ENCODE results near the gene CFAP92.
"Not testable (repeated sequence)": the region's sequence is repeated elsewhere in the genome, so short reads cannot be mapped to it uniquely, and the experiment has no call there.

CFAP92 gene

DNA sequence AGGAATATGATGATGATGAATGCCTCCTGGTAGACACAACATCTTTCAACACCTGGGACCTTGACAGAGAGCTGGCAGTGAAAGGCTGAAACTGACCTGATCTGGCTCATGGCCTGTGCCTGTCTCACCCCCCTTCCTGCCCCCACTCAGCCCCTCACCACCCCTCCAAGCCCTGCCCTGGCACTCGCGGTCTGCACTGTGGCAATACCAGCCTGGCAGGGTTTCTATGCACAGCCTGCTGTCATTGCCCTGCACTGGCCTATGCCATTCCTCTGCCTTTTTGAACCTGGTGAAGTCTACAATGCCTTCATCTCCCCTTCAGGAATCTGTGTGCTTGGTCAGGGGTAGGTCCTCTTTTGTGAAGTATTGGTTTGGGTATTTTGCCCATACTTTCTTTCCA, 58.0 kb downstream of the CFAP92 start:
- DNase-seq = no peak

GRCh38 chr3:128933922-128934253, 60.0 kb downstream of the CFAP92 start:
- no peak for DNase-seq

DNA sequence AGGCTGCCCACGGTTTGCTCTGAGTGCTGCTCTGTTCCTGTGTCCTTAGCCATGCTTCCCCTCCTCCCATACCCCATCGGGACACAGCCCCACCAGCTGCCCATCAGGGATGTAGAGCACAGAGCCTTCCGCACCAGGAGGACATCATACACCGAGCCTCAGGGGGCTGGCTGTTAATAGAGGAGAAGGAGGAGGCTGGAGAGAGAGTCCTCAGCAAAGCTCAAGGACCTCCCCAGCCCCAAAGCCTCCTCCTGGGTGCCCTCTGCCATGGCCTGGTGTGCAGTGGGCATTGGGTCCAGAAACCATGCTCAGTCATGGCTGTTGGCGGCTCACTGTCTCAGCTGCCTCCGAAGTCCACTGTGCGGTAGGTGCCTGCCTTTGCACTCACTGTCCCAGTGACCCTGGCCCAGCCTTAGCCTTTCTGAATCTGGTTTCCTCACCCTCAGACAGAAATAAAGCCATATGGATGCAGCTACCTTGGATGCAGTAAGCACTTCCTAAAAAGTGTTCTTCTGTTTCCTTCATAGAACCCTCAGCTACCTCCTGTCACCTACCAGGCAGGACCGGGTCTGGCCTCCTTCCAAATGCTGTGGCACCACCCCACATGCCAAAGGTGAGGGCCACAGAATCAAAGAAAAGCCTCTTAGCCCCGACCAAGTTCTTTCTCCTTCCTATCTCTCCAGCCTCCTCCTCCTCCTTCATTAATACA, 60.5 kb downstream of the CFAP92 start:
- DNase-seq = no peak

- no peak for DNase-seq
Measured at GRCh38 chr3:128932516-128933212, 61.2 kb downstream of the CFAP92 start.

DNA sequence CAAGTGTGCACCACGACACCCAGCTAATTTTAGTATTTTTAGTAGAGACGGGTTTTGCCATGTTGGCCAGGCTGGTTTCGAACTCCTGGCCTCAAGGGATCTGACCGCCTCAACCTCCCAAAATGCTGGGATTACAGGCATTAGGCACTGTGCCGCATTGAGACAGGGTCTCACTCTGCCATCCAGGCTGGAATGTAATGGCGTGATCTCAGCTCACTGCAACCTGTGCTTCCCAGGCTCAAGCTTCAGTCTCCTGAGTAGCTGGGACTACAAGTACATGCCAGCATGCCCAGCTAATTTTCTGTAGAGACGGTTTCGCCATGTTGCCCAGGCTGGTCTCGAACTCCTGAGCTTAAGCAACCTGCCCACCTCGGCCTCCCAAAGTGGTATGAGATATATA, 62.8 kb downstream of the CFAP92 start:
- no peak for DNase-seq

DNA sequence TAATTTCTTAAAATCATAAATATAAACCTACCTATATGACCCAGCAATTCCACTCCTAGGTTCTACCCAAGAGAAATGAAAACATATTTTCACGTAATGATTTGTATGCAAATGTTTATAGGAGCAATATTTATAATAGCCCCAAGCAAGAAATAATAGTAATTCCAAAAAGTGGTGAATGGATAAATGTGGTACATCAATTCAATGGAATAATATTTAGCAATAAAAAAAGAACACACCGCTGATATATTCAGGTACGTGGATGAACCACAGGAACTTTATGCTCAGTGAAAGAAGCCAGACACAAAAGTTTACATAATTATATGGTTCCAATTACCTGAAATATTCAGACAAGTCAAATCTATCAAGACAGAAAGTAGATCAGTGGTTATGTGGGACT, 64.5 kb downstream of the CFAP92 start:
- DNase-seq = no peak

DNA sequence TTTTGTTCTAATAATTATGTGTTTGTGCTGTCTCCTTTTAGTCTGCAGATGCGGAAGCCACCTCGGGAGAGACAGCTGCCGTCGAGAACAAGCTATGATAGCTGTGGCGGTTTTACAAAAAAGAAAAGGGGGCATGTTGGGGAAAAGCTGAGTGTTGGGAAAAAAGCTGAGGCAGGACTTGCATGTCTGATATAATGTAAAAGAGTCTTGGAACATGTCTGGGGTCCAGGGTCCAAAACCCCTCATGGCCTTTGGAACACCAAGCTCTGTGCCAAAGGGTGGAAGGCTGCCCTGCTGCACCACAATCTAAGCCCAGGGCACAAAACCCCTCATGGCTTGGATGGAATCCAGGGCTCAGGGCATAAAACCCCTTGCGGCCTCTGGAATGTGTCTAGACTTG, 69.9 kb downstream of the CFAP92 start:
- not testable (repeated sequence) for DNase-seq

GRCh38 chr3:128923576-128923975, 70.3 kb downstream of the CFAP92 start:
- no peak for DNase-seq

DNA sequence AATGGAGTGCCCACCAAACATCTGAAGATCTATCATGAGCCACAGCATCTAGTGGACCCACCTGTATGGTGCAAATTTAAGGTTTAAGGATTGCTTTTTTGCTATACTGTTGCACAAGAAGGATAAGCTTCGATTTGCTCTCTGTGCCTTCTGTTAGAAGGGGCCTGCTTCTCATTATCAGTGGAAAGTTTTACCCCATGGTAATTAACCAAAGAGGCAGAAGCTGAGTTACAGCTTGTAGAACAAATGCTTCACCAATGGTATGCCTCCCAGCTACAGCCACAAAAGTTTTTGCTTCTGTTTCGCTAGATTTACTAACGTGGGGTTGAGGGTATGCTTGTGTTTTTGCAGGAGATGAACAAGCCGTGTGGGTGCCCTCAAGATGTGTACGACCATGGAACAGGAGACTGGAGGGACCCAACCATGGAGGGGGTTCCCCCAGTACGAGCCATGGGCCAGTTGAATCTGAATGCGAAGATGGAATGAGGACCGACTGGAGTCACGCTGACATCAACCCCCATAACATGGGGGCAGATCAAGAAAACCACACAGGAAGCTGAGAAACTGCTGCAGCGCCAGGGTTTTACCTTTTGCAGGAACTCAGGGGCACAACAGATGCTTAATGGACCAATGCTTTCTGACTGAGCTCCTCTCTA, 70.9 kb downstream of the CFAP92 start:
- DNase-seq = peak; percentile 36 to 43

DNA sequence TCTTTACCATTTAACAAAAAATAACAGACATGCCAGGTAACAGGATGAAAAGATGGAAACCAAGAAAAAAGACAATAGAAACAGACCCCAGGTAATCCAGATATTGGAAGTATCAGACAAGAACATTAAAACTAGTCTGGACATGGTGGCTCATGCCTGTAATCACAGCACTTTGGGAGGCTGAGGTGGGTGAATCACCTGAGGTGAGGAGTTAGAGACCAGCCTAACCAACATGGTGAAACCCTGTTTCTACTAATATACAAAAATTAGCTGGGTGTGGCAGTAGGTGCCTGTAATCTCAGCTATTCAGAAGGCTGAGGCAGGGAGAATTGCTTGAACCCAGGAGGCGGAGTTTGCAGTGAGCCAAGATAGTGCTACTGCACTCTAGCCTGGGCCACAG, 73.9 kb downstream of the CFAP92 start:
- no peak for DNase-seq

DNA sequence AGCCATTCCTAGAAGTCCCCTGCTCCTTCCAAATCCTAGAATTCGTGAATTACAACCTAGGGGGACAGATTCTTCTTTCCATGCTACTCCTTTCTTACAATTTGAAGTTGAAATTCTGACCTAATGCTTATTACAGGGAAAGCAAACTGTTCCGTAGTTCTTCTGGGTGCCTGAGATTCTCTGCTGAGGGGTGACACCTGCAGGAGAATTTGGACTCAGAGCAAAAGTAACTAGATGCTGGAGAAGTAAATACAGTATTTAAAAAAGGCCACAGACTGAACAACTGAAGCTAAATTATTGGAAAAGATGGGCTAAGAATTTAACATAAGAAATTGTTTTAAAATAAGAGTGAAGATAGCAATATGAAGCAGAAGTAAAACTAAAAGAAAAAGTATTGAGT, 76.6 kb downstream of the CFAP92 start:
- no peak for DNase-seq

DNA sequence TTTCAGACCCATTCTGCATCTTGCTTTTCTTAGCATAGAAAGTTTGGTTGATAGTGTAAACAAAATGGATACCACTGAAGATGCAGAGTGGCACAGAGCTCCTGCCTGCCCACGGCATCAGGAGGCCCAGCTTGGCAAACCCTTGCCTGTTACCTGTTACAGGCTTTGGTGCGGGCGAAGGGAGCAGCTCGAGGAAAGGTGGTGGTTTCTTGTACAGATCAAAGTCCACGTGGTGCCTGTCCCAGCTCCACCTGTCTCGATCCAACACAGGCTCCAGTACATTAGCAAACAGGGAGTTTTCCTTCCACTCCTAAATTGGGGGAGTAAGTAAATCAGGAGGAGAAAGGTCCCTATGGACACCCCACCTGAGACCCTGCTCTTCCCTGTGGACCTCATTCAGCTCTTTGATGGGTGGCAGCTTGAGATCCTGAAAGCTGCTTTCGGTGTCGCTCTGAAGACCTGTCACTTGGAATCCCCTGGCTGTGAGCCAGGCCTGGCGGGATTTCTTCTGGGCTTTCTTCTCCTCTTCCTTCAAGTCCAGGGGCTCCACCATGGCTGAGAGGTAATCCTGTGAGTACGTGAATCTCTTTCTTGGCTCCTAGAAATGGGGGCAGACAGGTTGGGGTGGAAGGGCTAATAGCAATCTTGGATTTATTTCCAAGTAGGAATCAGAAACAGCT, 78.8 kb downstream of the CFAP92 start:
- no peak for DNase-seq

DNA sequence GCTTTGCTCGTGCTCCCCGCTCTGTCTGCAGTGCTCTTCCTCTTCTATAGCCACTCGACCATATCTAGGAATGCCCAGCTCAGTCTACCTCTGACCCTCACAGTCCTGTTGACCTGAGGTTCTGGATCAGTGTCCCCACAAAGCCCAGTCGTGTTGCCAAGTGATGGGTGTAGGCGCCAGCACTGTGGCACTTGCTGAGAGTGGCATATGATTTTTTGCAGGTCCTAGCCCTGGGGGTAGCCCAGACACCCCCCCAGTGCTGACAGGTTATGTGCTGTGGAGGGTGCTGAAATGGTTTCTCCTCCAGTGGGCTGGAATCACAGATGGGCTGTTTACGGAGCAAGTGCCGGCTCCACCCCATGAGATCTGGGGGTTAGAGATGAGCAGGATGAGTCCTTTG, 82.0 kb downstream of the CFAP92 start:
- no peak for DNase-seq

DNA sequence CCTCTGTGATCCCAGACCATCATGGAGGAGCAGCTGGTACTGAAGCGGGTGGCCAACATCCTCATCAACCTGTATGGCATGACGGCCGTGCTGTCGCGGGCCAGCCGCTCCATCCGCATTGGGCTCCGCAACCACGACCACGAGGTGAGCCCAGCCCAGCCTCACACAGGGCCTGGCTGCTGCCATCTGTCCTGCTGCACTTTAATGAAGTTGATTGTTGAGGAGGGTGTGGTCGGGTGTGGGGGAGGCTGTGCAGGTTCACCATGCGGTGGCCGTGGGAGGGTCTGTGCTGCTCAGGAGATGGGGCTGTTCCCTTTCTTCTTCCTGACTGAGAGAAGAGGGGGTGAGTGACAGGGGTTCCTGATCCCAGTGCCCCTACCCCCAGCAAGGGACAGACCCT, 83.9 kb downstream of the CFAP92 start:
- no peak for DNase-seq

DNA sequence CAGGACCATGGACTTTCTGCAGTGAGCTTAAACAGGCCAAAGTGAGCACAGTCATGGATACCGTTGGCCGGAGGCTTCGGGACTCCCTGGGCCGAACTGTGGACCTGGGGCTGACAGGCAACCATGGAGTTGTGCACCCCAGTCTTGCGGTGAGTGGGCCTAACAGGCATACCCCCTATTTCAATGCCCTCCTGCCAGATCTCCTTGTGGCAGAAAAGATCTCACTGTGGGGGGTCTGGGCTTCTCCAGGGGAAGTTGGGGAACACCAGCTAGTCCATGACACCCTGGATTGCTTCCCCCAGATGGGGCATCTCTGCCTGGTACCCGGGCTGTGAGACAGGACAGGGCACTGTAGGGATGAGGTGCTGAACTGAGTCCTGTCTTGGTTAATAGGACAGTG, 84.9 kb downstream of the CFAP92 start:
- no peak for DNase-seq

DNA sequence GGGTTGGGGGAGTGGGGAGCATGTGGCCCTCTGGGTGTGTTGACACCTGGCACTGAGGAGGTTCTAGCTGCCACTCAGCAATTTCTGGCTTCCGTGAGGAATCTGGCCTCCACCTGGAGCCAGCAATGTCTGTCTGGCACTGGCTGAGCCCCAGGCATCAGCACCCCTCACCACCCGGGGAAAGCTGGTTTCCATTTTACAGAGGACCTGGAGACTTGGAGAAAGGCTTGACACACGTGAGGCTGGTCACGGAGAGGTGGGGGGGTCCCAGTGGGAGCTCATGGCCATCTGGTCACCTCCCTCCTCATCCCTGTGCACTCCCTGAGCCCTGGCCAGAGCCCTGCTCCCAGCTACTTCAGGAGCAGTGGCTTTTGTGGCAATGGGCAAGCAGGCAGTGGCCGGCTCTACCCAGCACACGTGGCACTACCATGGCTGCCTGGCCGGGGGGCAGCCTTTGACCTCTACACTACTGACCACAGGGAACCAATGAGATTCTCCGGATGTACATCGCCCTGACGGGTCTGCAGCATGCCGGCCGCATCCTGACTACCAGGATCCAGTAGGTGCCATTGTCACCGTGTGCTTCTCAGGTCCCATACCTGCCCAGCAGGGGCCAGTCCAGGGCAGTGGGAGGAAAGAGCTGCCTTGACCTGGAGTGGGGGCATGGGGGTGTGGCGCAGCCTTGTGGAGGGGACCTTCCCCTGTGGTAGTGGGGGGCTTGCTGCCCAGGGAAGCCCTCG, 86.0 kb downstream of the CFAP92 start:
- no peak for DNase-seq

DNA sequence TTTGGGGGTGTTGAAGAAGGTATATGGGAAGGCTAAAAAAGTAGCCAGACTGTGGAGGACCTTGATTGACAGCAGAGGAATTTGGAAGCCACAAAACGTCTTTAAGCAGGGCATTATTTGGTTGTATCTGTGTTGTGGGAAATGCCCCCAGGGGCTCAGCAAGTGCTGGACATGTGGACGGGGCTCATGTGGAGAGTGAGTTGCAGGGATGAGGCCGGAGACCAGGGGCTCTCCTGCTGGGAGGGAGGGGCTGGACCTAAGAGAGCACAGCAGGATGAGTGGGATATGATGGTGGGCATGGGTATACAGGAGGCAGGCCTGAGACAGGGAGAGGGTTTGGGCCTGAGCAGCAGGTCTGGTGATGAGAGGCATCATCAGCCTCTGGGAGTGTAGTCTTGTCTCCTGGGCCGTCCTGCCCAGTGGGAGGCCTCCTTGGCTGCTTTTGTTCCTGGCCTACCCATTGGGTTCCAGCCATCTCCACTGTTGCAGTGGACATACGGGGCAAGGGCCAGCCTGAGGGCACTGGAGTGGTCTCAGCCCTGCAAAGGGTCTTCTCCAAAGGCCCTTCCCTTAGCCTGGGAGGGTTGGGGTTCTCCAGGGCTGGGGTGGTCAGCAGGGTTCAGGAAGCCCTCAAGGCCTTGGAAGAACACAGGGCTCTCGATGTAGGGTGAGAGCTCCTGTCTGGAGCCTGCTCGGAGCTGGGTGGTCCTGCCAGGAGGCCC, 86.9 kb downstream of the CFAP92 start:
- DNase-seq = no peak

GRCh38 chr3:128906031-128906803, 87.7 kb downstream of the CFAP92 start:
- DNase-seq = no peak

DNA sequence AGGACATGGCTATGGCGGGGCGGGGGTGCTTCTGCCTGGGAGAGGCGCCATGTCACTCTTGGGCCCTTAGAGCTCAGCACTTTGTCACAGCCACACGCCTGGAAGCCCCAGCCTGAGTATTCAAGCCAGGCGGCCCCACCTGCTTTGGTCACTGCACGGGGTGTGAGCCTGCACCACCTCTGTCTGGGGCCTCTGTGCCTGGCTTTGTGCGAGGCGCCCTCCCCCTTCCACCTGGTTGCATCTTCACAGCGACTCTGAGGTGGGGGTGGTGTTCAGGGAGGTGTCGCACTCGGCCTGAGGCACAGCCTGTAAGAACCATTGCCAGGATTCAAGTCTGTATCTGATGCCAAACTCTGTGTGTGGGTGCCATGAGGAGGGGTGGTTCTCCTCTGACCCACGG, 90.4 kb downstream of the CFAP92 start:
- no peak for DNase-seq

- no peak for DNase-seq
Measured at GRCh38 chr3:128902426-128902825, 91.5 kb downstream of the CFAP92 start.

GRCh38 chr3:128895843-128896697, 97.8 kb downstream of the CFAP92 start:
- no peak for DNase-seq

Data from activated CD4-positive, alpha-beta T cell treated with anti-CD3 and anti-CD28 coated beads, Interleukin-2, amount 50 U/mL, for 4 hours (primary cell).